ENCODE results near the gene ATP11B.

Gene ATP11B

GRCh38 chr3:182892226-182892625 lies 98.9 kb downstream of the ATP11B start:
- TF ChIP-seq FOXM1 (IDR thresholded peaks at IDR 0.05; ENCODE audit: borderline replicate concordance, low read depth) (no peak), MAX (IDR thresholded peaks at IDR 0.05) (no peak), EGR1 (IDR thresholded peaks at IDR 0.05) (no peak), TAF1 (IDR thresholded peaks at IDR 0.05; ENCODE audit: low read depth) (no peak), TEAD4 (IDR thresholded peaks at IDR 0.05) (no peak)

- no peak for TF ChIP-seq CEBPB (IDR thresholded peaks at IDR 0.05)
- no peak for TF ChIP-seq TEAD4 (IDR thresholded peaks at IDR 0.05)
- no peak for TF ChIP-seq EP300 (IDR thresholded peaks at IDR 0.05; ENCODE audit: borderline replicate concordance)
- no peak for TF ChIP-seq TCF12 (IDR thresholded peaks at IDR 0.05; ENCODE audit: low read depth)
- no peak for TF ChIP-seq MAX (IDR thresholded peaks at IDR 0.05)
- no peak for TF ChIP-seq YY1 (IDR thresholded peaks at IDR 0.05; ENCODE audit: low read depth)
- no peak for TF ChIP-seq RAD21 (IDR thresholded peaks at IDR 0.05; ENCODE audit: low read depth)
- no peak for TF ChIP-seq ZBTB7A (IDR thresholded peaks at IDR 0.05; ENCODE audit: low read depth)
- no peak for TF ChIP-seq FOXM1 (IDR thresholded peaks at IDR 0.05; ENCODE audit: borderline replicate concordance, low read depth)
- no peak for TF ChIP-seq USF1 (IDR thresholded peaks at IDR 0.05)
- TF ChIP-seq NFIC (IDR thresholded peaks at IDR 0.05): no peak
- no peak for TF ChIP-seq CREB1 (IDR thresholded peaks at IDR 0.05; ENCODE audit: low read depth)
- no peak for TF ChIP-seq EGR1 (IDR thresholded peaks at IDR 0.05)
These were observed 102.3 kb downstream of the ATP11B start for GRCh38 chr3:182895513-182896112.

- no peak for TF ChIP-seq TCF12 (IDR thresholded peaks at IDR 0.05; ENCODE audit: low read depth)
- TF ChIP-seq CREB1 (IDR thresholded peaks at IDR 0.05; ENCODE audit: low read depth): no peak
- TF ChIP-seq EGR1 (IDR thresholded peaks at IDR 0.05): no peak
- TF ChIP-seq MAX (IDR thresholded peaks at IDR 0.05): no peak
- TF ChIP-seq TAF1 (IDR thresholded peaks at IDR 0.05; ENCODE audit: low read depth): no peak
- no peak for TF ChIP-seq TEAD4 (IDR thresholded peaks at IDR 0.05)
- no peak for TF ChIP-seq YY1 (IDR thresholded peaks at IDR 0.05; ENCODE audit: low read depth)
- no peak for TF ChIP-seq USF1 (IDR thresholded peaks at IDR 0.05)
- TF ChIP-seq EP300 (IDR thresholded peaks at IDR 0.05; ENCODE audit: borderline replicate concordance): no peak
- TF ChIP-seq ZBTB7A (IDR thresholded peaks at IDR 0.05; ENCODE audit: low read depth): no peak
- no peak for TF ChIP-seq CEBPB (IDR thresholded peaks at IDR 0.05)
- no peak for TF ChIP-seq FOXM1 (IDR thresholded peaks at IDR 0.05; ENCODE audit: borderline replicate concordance, low read depth)
- no peak for TF ChIP-seq REST (IDR thresholded peaks at IDR 0.05; ENCODE audit: low read depth)
- no peak for TF ChIP-seq NFIC (IDR thresholded peaks at IDR 0.05)
- no peak for TF ChIP-seq RAD21 (IDR thresholded peaks at IDR 0.05; ENCODE audit: low read depth)
These were observed 103.2 kb downstream of the ATP11B start for GRCh38 chr3:182896553-182896952.

GRCh38 chr3:182902236-182902635 lies 108.9 kb downstream of the ATP11B start:
- TF ChIP-seq EP300 (IDR thresholded peaks at IDR 0.05; ENCODE audit: borderline replicate concordance): no peak
- TF ChIP-seq MAX (IDR thresholded peaks at IDR 0.05): no peak
- TF ChIP-seq TCF12 (IDR thresholded peaks at IDR 0.05; ENCODE audit: low read depth): no peak
- TF ChIP-seq FOXM1 (IDR thresholded peaks at IDR 0.05; ENCODE audit: borderline replicate concordance, low read depth): no peak
- TF ChIP-seq ZBTB7A (IDR thresholded peaks at IDR 0.05; ENCODE audit: low read depth): no peak
- TF ChIP-seq REST (IDR thresholded peaks at IDR 0.05; ENCODE audit: low read depth): no peak
- no peak for TF ChIP-seq EGR1 (IDR thresholded peaks at IDR 0.05)
- no peak for TF ChIP-seq USF1 (IDR thresholded peaks at IDR 0.05)
- no peak for TF ChIP-seq TAF1 (IDR thresholded peaks at IDR 0.05; ENCODE audit: low read depth)
- no peak for TF ChIP-seq CEBPB (IDR thresholded peaks at IDR 0.05)
- no peak for TF ChIP-seq TEAD4 (IDR thresholded peaks at IDR 0.05)
- TF ChIP-seq RAD21 (IDR thresholded peaks at IDR 0.05; ENCODE audit: low read depth): no peak

- TF ChIP-seq FOXM1 (IDR thresholded peaks at IDR 0.05; ENCODE audit: borderline replicate concordance, low read depth): no peak
- TF ChIP-seq YY1 (IDR thresholded peaks at IDR 0.05; ENCODE audit: low read depth): no peak
- no peak for TF ChIP-seq CEBPB (IDR thresholded peaks at IDR 0.05)
- no peak for TF ChIP-seq CREB1 (IDR thresholded peaks at IDR 0.05; ENCODE audit: low read depth)
- no peak for TF ChIP-seq RAD21 (IDR thresholded peaks at IDR 0.05; ENCODE audit: low read depth)
- no peak for TF ChIP-seq USF1 (IDR thresholded peaks at IDR 0.05)
- no peak for TF ChIP-seq TAF1 (IDR thresholded peaks at IDR 0.05; ENCODE audit: low read depth)
- no peak for TF ChIP-seq TEAD4 (IDR thresholded peaks at IDR 0.05)
- no peak for TF ChIP-seq REST (IDR thresholded peaks at IDR 0.05; ENCODE audit: low read depth)
These were observed 110.9 kb downstream of the ATP11B start for GRCh38 chr3:182904164-182904563.
